ENCODE data around the gene CHMP2B. TPM values are rescaled to one million over a fixed set of nuclear protein-coding genes. Genes with fewer than 3 reads are reported as not detected.

CHMP2B gene
- total and polyA plus RNA-seq, 2 experiments from 2014 or later: 45.1 to 130 TPM

DNA sequence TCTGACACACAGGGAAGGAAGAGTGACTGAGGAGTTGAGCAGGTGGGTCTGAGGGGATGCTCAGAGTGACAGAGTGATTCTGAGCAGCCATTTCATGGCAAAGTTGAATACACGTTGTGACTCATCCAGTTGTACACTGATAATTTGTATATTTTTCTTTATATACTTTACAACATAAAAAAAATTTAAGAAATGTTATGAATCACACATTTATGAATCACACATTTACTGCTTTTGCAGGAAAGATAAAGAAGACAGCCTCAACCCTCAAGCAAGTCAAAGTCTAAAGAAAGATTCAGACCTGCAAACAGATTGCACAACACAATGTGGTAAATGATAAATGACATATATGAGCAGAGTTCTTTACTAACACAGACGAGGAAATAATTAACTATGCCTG, 21.0 kb upstream of the CHMP2B start:
- Histone ChIP-seq H3K27ac (ENCODE audit: low read depth) (no peak overlapping the region), H3K4me2 (no peak overlapping the region), H2AFZ (no peak overlapping the region), H3K4me1 (ENCODE audit: insufficient read depth) (peaks cover 7% of the 10 kb centered on the region; the same call in 1 of the 2 replicates), H3F3A (replicated peaks; ENCODE audit: low read depth) (no peaks in the 10 kb centered on the region), H3K27me3 (ENCODE audit: insufficient read depth) (no peaks in the 10 kb centered on the region), H3K4me3 (no peak overlapping the region), H4K20me1 (replicated peaks; ENCODE audit: insufficient read depth) (no peaks in the 10 kb centered on the region), H3K36me3 (ENCODE audit: insufficient read depth) (no peaks in the 10 kb centered on the region), H3K79me2 (replicated peaks; ENCODE audit: insufficient read depth) (no peaks in the 10 kb centered on the region), H3K9me2 (ENCODE audit: insufficient read depth) (no peaks in the 10 kb centered on the region)
- no peak for ATAC-seq
- Mint-ChIP-seq H3K9me3 (no peaks in the 10 kb centered on the region), H3K4me3 (no peak overlapping the region), H3K4me1 (peaks cover 12% of the 10 kb centered on the region; the same call in 2 of the 3 replicates), H3K36me3 (ENCODE audit: low read depth) (no peaks in the 10 kb centered on the region), H3K27ac (no peak overlapping the region), H3K27me3 (ENCODE audit: insufficient read depth, low read depth, poor library complexity) (no peaks in the 10 kb centered on the region)
- TF ChIP-seq ZNF114 (CRISPR knock-in tag; IDR thresholded peaks at IDR 0.05) (no peak), CREB1 (CRISPR knock-in tag; IDR thresholded peaks at IDR 0.05; ENCODE audit: low read depth) (no peak), EZH2 (IDR thresholded peaks at IDR 0.05; ENCODE audit: low read depth, unreplicated experiment) (no peak), NANOG (IDR thresholded peaks at IDR 0.05; ENCODE audit: borderline replicate concordance) (no peak), EZH2phosphoT487 (IDR thresholded peaks at IDR 0.05; ENCODE audit: unreplicated experiment) (no peak), ETS1 (IDR thresholded peaks at IDR 0.05) (no peak), STAT1 (IDR thresholded peaks at IDR 0.05; ENCODE audit: unreplicated experiment) (no peak), REST (IDR thresholded peaks at IDR 0.05; ENCODE audit: unreplicated experiment) (no peak), ZNF462 (CRISPR knock-in tag; IDR thresholded peaks at IDR 0.05) (no peak), JUNB (IDR thresholded peaks at IDR 0.05; ENCODE audit: unreplicated experiment) (no peak), ZNF331 (CRISPR knock-in tag; IDR thresholded peaks at IDR 0.05; ENCODE audit: low read depth) (no peak), POLR2AphosphoS5 (IDR thresholded peaks at IDR 0.05; ENCODE audit: low read depth) (no peak)
- TF ChIP-seq, protein P1, sequence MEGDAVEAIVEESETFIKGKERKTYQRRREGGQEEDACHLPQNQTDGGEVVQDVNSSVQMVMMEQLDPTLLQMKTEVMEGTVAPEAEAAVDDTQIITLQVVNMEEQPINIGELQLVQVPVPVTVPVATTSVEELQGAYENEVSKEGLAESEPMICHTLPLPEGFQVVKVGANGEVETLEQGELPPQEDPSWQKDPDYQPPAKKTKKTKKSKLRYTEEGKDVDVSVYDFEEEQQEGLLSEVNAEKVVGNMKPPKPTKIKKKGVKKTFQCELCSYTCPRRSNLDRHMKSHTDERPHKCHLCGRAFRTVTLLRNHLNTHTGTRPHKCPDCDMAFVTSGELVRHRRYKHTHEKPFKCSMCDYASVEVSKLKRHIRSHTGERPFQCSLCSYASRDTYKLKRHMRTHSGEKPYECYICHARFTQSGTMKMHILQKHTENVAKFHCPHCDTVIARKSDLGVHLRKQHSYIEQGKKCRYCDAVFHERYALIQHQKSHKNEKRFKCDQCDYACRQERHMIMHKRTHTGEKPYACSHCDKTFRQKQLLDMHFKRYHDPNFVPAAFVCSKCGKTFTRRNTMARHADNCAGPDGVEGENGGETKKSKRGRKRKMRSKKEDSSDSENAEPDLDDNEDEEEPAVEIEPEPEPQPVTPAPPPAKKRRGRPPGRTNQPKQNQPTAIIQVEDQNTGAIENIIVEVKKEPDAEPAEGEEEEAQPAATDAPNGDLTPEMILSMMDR (conservative IDR thresholded peaks at IDR 0.05; ENCODE audit: low read depth in 2 of 2): no peak
- no peak for DNase-seq (ENCODE audit: low spot score)
